Mesendoderm (in vitro differentiated cells): ENCODE measurements around the gene MEIS2.

Source experiments
- DNase-seq: peaks from one replicate; pipeline ENCODE4 v3.0.0; 2013
- H2AK5ac ChIP-seq: 2 replicates; pipeline ENCODE4 v1.6.1; 2013; ENCODE audit warnings: low read length, inconsistent platforms
- H2BK120ac ChIP-seq: 2 replicates; pipeline ENCODE4 v1.6.1; 2013; ENCODE audit warnings: low read depth, mild to moderate bottlenecking, low read length, moderate library complexity, mixed read lengths
- H2BK15ac ChIP-seq: replicated peaks from 2 replicates; pipeline ENCODE4 v1.6.1; 2013; ENCODE audit warnings: low read depth, mild to moderate bottlenecking, moderate library complexity
- H2BK5ac ChIP-seq: 2 replicates; pipeline ENCODE4 v1.6.1; 2013; ENCODE audit warnings: low read length, inconsistent platforms
- H3K18ac ChIP-seq: 2 replicates; pipeline ENCODE4 v1.6.1; 2013; ENCODE audit warnings: mild to moderate bottlenecking, low read length, mixed read lengths
- H3K23ac ChIP-seq: one replicate; pipeline ENCODE4 v1.6.1; 2013; ENCODE audit warnings: low read length
- H3K27ac ChIP-seq: 2 replicates; pipeline ENCODE4 v1.5.1; 2013; ENCODE audit warnings: low read depth, mild to moderate bottlenecking, inconsistent platforms, low read length, moderate library complexity
- H3K27me3 ChIP-seq: 2 replicates; pipeline ENCODE4 v1.6.1; 2013; ENCODE audit warnings: low read length, control low read depth, mild to moderate bottlenecking, inconsistent platforms; ENCODE audit not compliant: insufficient read depth, poor library complexity
- H3K36me3 ChIP-seq: 2 replicates; pipeline ENCODE4 v1.6.1; 2013; ENCODE audit warnings: low read length, inconsistent platforms; ENCODE audit not compliant: control insufficient read depth, insufficient read depth
- H3K4ac ChIP-seq: one replicate; pipeline ENCODE4 v1.6.1; 2013; ENCODE audit warnings: low read depth, mild to moderate bottlenecking, low read length, moderate library complexity
- H3K4me1 ChIP-seq: 2 replicates; pipeline ENCODE4 v1.6.1; 2013; ENCODE audit warnings: low read depth, low read length, inconsistent platforms; ENCODE audit not compliant: control insufficient read depth
- H3K4me2 ChIP-seq: 2 replicates; pipeline ENCODE4 v1.6.1; 2013; ENCODE audit warnings: low read length
- H3K4me3 ChIP-seq: 2 replicates; pipeline ENCODE4 v1.5.1; 2013; ENCODE audit warnings: mild to moderate bottlenecking, low read length
- H3K56ac ChIP-seq: one replicate; pipeline ENCODE4 v1.6.1; 2013; ENCODE audit warnings: low read length
- H3K79me1 ChIP-seq: 2 replicates; pipeline ENCODE4 v1.6.1; 2013; ENCODE audit warnings: low read length, inconsistent platforms
- H3K79me2 ChIP-seq: 2 replicates; pipeline ENCODE4 v1.6.1; 2013; ENCODE audit warnings: mild to moderate bottlenecking, low read length; ENCODE audit not compliant: control insufficient read depth, insufficient read depth
- H3K9ac ChIP-seq: 2 replicates; pipeline ENCODE4 v1.6.1; 2013; ENCODE audit warnings: low read length, inconsistent platforms
- H4K5ac ChIP-seq: one replicate; pipeline ENCODE4 v1.6.1; 2013; ENCODE audit warnings: low read length
- H4K8ac ChIP-seq: one replicate; pipeline ENCODE4 v1.6.1; 2013; ENCODE audit warnings: low read depth, mild to moderate bottlenecking, control low read depth, low read length, moderate library complexity
- whole genome bisulfite sequencing: extraction: QIAGEN DNeasy Blood & Tissue Kit; methylation state at CpG from one replicate; pipeline ENCODE4 v1.1.7; 2013; ENCODE audit warnings: low lambda C conversion rate, missing lambda C conversion rate; ENCODE audit not compliant: insufficient coverage; ENCODE audit errors: extremely low coverage; 5-methylcytosine and 5-hydroxymethylcytosine counted together

MEIS2 gene

GRCh38 chr15:37094915-37095711, 5.2 kb downstream of the MEIS2 start:
- Histone ChIP-seq H3K4me1 (peaks cover 6% of the 10 kb centered on the region), H3K4ac (no peak overlapping the region), H3K18ac (peak overlapping the region; percentile 85), H3K27ac (no peak overlapping the region), H3K9ac (peak overlapping the region; percentile 51), H2BK5ac (no peak overlapping the region), H3K4me3 (peak overlapping the region; percentile 32), H4K5ac (no peak overlapping the region), H2BK120ac (no peak overlapping the region), H4K8ac (no peak overlapping the region), H2BK15ac (no peak overlapping the region), H3K79me2 (no peaks in the 10 kb centered on the region), H3K36me3 (no peaks in the 10 kb centered on the region), H3K4me2 (peak overlapping the region; percentile 85), H2AK5ac (no peak overlapping the region), H3K27me3 (peaks cover 22% of the 10 kb centered on the region), H3K23ac (no peak overlapping the region), H3K56ac (peak overlapping the region; percentile 81), H3K79me1 (no peaks in the 10 kb centered on the region)
- WGBS = no CpG with 5 or more reads among the region's 36 CpGs
- DNase-seq = peak; percentile 78

- Histone ChIP-seq H4K5ac (no peak overlapping the region), H3K23ac (no peak overlapping the region), H3K4ac (no peak overlapping the region), H3K18ac (peak overlapping the region; percentile 30), H3K36me3 (no peaks in the 10 kb centered on the region), H3K79me2 (no peaks in the 10 kb centered on the region), H3K27me3 (peaks cover 22% of the 10 kb centered on the region), H2AK5ac (no peak overlapping the region), H2BK15ac (no peak overlapping the region), H4K8ac (no peak overlapping the region), H3K4me3 (no peak overlapping the region), H2BK120ac (no peak overlapping the region), H2BK5ac (no peak overlapping the region), H3K4me1 (peaks cover 4% of the 10 kb centered on the region), H3K79me1 (no peaks in the 10 kb centered on the region), H3K9ac (no peak overlapping the region), H3K27ac (no peak overlapping the region), H3K4me2 (no peak overlapping the region), H3K56ac (no peak overlapping the region)
- DNase-seq = no peak
- no CpG with 5 or more reads among the region's 7 CpGs for WGBS
These were observed 5.9 kb downstream of the MEIS2 start for GRCh38 chr15:37094333-37094914.

GRCh38 chr15:37093480-37094332, 6.6 kb downstream of the MEIS2 start:
- no CpG with 5 or more reads among the region's 11 CpGs for WGBS
- Histone ChIP-seq H3K36me3 (no peaks in the 10 kb centered on the region), H2BK15ac (no peak overlapping the region), H3K9ac (no peak overlapping the region), H2BK120ac (no peak overlapping the region), H3K18ac (no peak overlapping the region), H2BK5ac (no peak overlapping the region), H3K79me2 (no peaks in the 10 kb centered on the region), H3K4ac (no peak overlapping the region), H4K5ac (no peak overlapping the region), H3K27me3 (peaks cover 22% of the 10 kb centered on the region), H3K27ac (no peak overlapping the region), H2AK5ac (no peak overlapping the region), H4K8ac (no peak overlapping the region), H3K23ac (no peak overlapping the region), H3K56ac (no peak overlapping the region), H3K4me2 (no peak overlapping the region), H3K79me1 (no peaks in the 10 kb centered on the region), H3K4me3 (no peak overlapping the region), H3K4me1 (peaks cover 4% of the 10 kb centered on the region)
- DNase-seq = no peak

- Histone ChIP-seq H3K9ac (no peak overlapping the region), H3K27ac (no peak overlapping the region), H2BK15ac (no peak overlapping the region), H3K27me3 (peaks cover 17% of the 10 kb centered on the region), H3K79me1 (no peaks in the 10 kb centered on the region), H3K56ac (no peak overlapping the region), H3K79me2 (no peaks in the 10 kb centered on the region), H3K4ac (no peak overlapping the region), H2BK120ac (no peak overlapping the region), H3K4me3 (no peak overlapping the region), H3K4me1 (peaks cover 4% of the 10 kb centered on the region), H2AK5ac (no peak overlapping the region), H3K18ac (no peak overlapping the region), H3K23ac (no peak overlapping the region), H3K4me2 (no peak overlapping the region), H4K5ac (no peak overlapping the region), H2BK5ac (no peak overlapping the region), H3K36me3 (no peaks in the 10 kb centered on the region), H4K8ac (no peak overlapping the region)
- no CpG with 5 or more reads among the region's 3 CpGs for WGBS
- DNase-seq = no peak
These were observed 9.7 kb downstream of the MEIS2 start for GRCh38 chr15:37090543-37091175.

- Histone ChIP-seq H3K23ac (no peak overlapping the region), H4K5ac (no peak overlapping the region), H3K27me3 (peaks cover 5% of the 10 kb centered on the region), H3K9ac (no peak overlapping the region), H3K27ac (no peak overlapping the region), H3K4me2 (no peak overlapping the region), H2AK5ac (no peak overlapping the region), H2BK15ac (no peak overlapping the region), H3K18ac (no peak overlapping the region), H2BK120ac (no peak overlapping the region), H3K79me1 (no peaks in the 10 kb centered on the region), H3K4me1 (no peaks in the 10 kb centered on the region), H3K56ac (no peak overlapping the region), H2BK5ac (no peak overlapping the region), H4K8ac (no peak overlapping the region), H3K4me3 (no peak overlapping the region), H3K4ac (no peak overlapping the region), H3K36me3 (no peaks in the 10 kb centered on the region), H3K79me2 (no peaks in the 10 kb centered on the region)
- no peak for DNase-seq
- WGBS = no CpG with 5 or more reads among the region's 2 CpGs
These were observed 11.9 kb downstream of the MEIS2 start for GRCh38 chr15:37088436-37088835.
